ENCODE measurements around the gene GH1.
"Not testable (repeated sequence)": the region's sequence is repeated elsewhere in the genome, so short reads cannot be mapped to it uniquely, and the experiment has no call there.

The GH1 gene

GRCh38 chr17:63918789-63919305, at the start of gene GH1:
Gene GH1, minus strand, starts transcription at chr17:63918839. Its CDS starts 63 bp downstream, at chr17:63918776.
- not testable (repeated sequence) for DNase-seq

- DNase-seq = peak in 1 of 2 experiments; percentile 29
Observed at GRCh38 chr17:63967953-63968352, 49.3 kb upstream of the GH1 start.

- DNase-seq = no peak
Observed at GRCh38 chr17:63966646-63967264, 48.1 kb upstream of the GH1 start.

GRCh38 chr17:63963123-63963522, 44.5 kb upstream of the GH1 start:
- DNase-seq = no peak

GRCh38 chr17:63962298-63962744, 43.7 kb upstream of the GH1 start:
- DNase-seq = no peak

- peak; percentile 44 to 58 for DNase-seq
Observed at GRCh38 chr17:63961355-63962212, 42.9 kb upstream of the GH1 start.

- no peak for DNase-seq
Observed at GRCh38 chr17:63960430-63960829, 41.8 kb upstream of the GH1 start.

GRCh38 chr17:63960006-63960405, 41.4 kb upstream of the GH1 start:
- no peak for DNase-seq

- no peak for DNase-seq
Observed at GRCh38 chr17:63956296-63956920, 37.8 kb upstream of the GH1 start.

GRCh38 chr17:63955791-63956190, 37.2 kb upstream of the GH1 start:
- no peak for DNase-seq

- no peak for DNase-seq
Observed at GRCh38 chr17:63955232-63955631, 36.6 kb upstream of the GH1 start.

- peak in 1 of 2 experiments; percentile 31 for DNase-seq
Observed at GRCh38 chr17:63954402-63955063, 35.9 kb upstream of the GH1 start.

GRCh38 chr17:63950940-63951907, 32.6 kb upstream of the GH1 start:
- peak; percentile 43 to 51 for DNase-seq

GRCh38 chr17:63949576-63950250, 31.1 kb upstream of the GH1 start:
- no peak for DNase-seq

- no peak for DNase-seq
Observed at GRCh38 chr17:63948521-63948920, 29.9 kb upstream of the GH1 start.

- no peak for DNase-seq
Observed at GRCh38 chr17:63947711-63948330, 29.2 kb upstream of the GH1 start.

- peak; percentile 69 to 77 for DNase-seq
Observed at GRCh38 chr17:63946440-63947363, 28.1 kb upstream of the GH1 start.

GRCh38 chr17:63945784-63946439, 27.3 kb upstream of the GH1 start:
- no peak for DNase-seq
